Cardiac septum (tissue), 1 donor: ENCODE data around the gene FRMD6. TPM values are rescaled to one million over a fixed set of nuclear protein-coding genes. Genes with fewer than 3 reads are reported as not detected.
"Not testable (repeated sequence)": the region's sequence is repeated elsewhere in the genome, so short reads cannot be mapped to it uniquely, and the experiment has no call there.

ENCODE experiments used
- DNase-seq: peaks from one replicate; pipeline ENCODE4 v3.0.0-alpha.2; 2020; ENCODE audit warnings: low spot score
- intact Hi-C: fragments of 100-400 bp; cut with DNase I; formaldehyde crosslinking; loops from one replicate; pipeline ENCODE4 v1.14.0; 2022
- total RNA-seq: library from RNA; stranded (reverse); fragmentation: NEBNext Ultra II Directional; extraction: Animal tissue kit (Norgen Biotek cat#: 25700); gene quantifications from one replicate; pipeline ENCODE4 v1.2.1, GENCODE V29; 2021
- donor health status: DM: no; HTN: no; CAD: no.

FRMD6 gene
- total RNA-seq, 1 donor from 2014 or later = 9.1 TPM

GRCh38 chr14:51707327-51707726 lies 55.6 kb downstream of the FRMD6 start:
- no peak for DNase-seq
- intact Hi-C loops = no loop called here

GRCh38 chr14:51711505-51711904 lies 59.8 kb downstream of the FRMD6 start:
- no peak for DNase-seq
- intact Hi-C loops = no loop called here

- DNase-seq = no peak
- intact Hi-C loops = no loop called here
Observed at GRCh38 chr14:51715250-51715649, 63.5 kb downstream of the FRMD6 start.

DNA sequence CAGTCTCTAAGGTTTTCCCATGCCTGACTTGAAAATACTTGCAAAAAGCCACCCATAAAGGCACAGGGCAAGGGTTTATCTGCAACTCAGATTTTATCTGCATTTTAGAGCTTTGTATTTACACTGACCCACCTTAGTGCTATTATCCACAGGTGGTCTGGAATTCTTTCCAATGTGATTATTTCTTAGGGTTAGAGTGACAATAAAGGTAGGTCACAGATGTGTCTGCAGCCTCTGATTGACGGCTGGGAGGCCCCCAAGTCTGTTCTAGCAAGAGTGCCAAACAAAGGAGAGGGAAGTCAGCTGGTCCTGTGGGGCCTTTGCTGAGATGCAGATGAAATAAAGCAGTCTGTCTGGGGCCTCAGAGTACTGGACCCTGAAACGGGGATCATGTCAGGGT lies 64.0 kb downstream of the FRMD6 start:
- DNase-seq = no peak
- intact Hi-C loops = no loop called here

DNA sequence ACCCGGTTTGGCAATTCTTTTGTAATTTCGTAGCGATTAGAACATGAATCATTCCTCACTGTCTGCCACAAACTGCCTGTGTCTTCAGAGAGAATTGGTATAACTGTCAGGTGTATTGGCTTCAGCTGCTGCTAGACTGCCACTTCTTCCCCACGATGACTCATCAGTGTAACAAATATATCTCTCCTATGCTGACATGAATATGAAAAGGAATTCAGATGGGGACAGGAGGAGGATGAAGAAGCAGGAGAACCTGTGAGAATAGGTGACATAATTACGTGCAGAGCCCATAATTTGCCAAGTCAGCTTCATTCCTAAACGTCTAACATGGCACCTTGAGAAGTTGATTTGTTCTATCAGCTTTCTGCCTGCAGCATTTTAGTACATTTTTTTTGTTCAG lies 64.9 kb downstream of the FRMD6 start:
- no peak for DNase-seq
- intact Hi-C loops = no loop called here

- no peak for DNase-seq
- intact Hi-C loops = no loop called here
Observed at GRCh38 chr14:51717766-51718165, 66.1 kb downstream of the FRMD6 start.

DNA sequence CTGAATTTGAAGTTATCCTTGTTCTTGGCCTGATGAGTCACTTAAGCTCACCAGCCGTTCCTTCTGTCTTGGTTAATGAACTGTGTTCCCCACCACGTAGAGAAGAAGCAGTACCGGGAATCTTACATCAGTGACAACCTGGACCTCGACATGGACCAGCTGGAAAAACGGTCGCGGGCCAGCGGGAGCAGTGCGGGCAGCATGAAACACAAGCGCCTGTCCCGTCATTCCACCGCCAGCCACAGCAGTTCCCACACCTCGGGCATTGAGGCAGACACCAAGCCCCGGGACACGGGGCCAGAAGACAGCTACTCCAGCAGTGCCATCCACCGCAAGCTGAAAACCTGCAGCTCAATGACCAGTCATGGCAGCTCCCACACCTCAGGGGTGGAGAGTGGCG lies 68.2 kb downstream of the FRMD6 start:
- no peak for DNase-seq
- intact Hi-C loops = no loop called here

- intact Hi-C loops = no loop called here
Observed at GRCh38 chr14:51723990-51724389, 72.3 kb downstream of the FRMD6 start.

GRCh38 chr14:51724650-51725049 lies 72.9 kb downstream of the FRMD6 start:
- intact Hi-C loops = no loop called here
- no peak for DNase-seq

More at GRCh38 chr14:51723990-51724389, 72.3 kb downstream of the FRMD6 start:
- DNase-seq = no peak

- no peak for DNase-seq
- intact Hi-C loops = no loop called here
Observed at GRCh38 chr14:51725061-51725460, 73.4 kb downstream of the FRMD6 start.

- no peak for DNase-seq
- intact Hi-C loops = no loop called here
Observed at GRCh38 chr14:51726166-51726899, 74.6 kb downstream of the FRMD6 start.

DNA sequence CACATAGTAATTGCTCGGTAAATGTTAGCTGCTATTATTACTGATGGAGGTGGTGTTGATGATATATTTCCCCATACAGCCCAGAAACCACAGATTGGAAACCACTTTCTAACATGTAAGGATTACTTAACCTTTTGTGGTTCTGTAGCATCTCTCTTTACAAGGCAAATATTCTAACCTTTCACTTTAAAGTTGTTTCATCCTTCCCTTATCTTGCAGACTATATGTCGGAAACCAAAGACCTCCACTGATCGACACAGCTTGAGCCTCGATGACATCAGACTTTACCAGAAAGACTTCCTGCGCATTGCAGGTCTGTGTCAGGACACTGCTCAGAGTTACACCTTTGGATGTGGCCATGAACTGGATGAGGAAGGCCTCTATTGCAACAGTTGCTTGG lies 75.8 kb downstream of the FRMD6 start:
- intact Hi-C loops = no loop called here
- DNase-seq = no peak

DNA sequence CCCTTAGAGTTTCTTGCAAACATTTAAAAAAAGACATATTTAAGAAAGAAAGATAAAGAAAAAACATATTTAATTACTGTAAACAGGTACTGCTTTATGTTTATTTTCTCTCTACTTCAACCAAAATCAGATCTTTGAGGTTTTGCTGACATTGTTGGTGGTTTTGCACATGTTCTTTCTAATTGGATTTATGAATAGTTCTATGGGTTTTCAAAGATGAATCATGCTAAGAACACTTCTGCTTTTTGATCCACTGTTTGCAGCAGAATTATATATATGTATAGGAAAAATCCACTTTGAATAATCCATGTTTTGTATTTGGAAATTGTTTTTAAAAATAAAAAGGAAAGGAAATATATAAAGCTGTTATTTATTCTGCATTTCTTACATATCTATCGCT lies 78.4 kb downstream of the FRMD6 start:
- no peak for DNase-seq
- intact Hi-C loops = no loop called here

GRCh38 chr14:51730684-51731083 lies 79.0 kb downstream of the FRMD6 start:
- no peak for DNase-seq
- intact Hi-C loops = no loop called here

- intact Hi-C loops = no loop called here
- DNase-seq = no peak
Observed at GRCh38 chr14:51732494-51733112, 80.9 kb downstream of the FRMD6 start.

DNA sequence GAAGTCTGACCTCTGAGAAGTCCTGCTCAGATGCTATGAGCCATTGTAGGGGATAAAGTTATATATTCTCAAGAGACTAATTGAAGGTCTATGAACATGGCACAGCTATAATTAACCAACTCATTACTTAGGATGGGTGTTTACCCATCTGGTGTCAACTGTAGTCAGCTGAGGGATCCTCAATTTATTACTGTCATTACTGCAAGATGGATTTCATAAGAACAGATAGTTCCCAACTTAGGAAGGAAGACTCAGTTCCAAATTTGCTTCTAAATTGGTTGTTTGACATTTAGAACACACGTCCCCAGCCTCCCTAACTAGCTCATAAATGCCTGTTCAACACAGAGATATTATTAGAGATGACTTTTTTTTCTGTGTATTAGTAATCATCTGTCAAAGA lies 81.4 kb downstream of the FRMD6 start:
- intact Hi-C loops = no loop called here
- no peak for DNase-seq

DNA sequence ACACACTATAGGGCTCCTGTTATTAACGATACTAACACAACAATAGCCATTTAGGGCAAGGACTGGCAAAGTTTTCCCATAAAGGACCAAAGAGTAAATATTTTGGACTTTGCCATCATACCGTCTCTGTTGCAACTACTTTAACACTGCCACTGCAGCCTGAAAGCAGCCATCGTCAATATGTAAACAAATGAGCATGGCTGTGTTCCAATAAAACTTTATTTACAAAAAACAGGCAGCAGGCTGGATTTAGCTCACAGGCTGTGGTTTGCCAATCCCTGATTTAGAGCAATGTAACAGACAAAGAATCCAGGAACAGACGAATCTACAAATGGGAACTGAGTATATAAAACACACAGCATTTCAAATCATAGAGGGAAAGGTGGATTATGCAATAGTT lies 84.1 kb downstream of the FRMD6 start:
- intact Hi-C loops = no loop called here
- DNase-seq = no peak

DNA sequence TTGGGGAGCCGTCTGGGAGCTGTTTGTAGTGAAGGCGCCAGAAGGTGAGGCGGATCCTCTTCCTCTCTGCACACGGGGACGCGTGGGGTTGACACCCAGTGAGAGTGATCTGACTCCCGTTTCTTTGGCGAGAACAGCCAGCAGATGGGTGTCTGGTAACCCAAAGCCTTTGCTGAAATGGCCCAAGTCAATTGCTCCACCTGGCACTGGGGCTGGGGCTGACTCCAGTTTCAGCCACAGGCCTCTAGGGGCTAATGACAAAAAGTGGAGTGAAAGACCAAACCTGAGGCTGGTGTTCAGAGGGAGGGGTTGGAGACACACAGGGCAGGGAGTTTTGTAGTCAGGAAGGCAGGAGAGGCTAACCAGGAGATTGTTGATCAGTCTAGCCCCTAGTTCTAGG lies 87.0 kb downstream of the FRMD6 start:
- DNase-seq = no peak
- intact Hi-C loops = no loop called here

DNA sequence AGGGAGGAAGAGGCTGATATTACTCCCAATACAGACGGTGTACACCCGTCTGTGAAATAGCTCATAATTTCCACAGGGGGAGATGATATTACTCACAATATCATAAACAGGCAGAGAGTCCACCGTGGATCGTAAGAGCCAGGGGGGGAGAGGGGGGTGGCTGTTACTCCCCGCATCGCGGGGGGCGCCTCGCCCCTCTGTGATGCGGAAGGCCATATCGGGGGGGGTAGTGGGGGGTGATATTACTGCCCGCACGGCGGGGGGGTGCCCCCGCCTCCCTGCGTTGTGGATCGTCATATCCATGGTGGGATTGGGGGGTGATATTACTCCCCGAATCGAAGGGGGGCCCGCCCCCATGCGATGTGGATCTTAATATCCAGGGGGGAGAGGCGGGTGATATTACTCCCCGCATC lies 91.9 kb downstream of the FRMD6 start:
- no peak for DNase-seq
- intact Hi-C loops = no loop called here

GRCh38 chr14:51744372-51745130 lies 92.8 kb downstream of the FRMD6 start:
- no peak for DNase-seq
- intact Hi-C loops = no loop called here

GRCh38 chr14:51746823-51747222 lies 95.1 kb downstream of the FRMD6 start:
- intact Hi-C loops, DNase-seq: not testable (repeated sequence)
